HG03439 (cell line): Measurements from ENCODE around the gene TTLL13.

Experiments used
- ATAC-seq: cut with Tn5 transposase; IDR thresholded peaks from one replicate; pipeline ENCODE4 v1.9.1; 2021; ENCODE audit warnings: mild to moderate bottlenecking, moderate library complexity; ENCODE audit not compliant: unreplicated experiment

The TTLL13 gene

DNA sequence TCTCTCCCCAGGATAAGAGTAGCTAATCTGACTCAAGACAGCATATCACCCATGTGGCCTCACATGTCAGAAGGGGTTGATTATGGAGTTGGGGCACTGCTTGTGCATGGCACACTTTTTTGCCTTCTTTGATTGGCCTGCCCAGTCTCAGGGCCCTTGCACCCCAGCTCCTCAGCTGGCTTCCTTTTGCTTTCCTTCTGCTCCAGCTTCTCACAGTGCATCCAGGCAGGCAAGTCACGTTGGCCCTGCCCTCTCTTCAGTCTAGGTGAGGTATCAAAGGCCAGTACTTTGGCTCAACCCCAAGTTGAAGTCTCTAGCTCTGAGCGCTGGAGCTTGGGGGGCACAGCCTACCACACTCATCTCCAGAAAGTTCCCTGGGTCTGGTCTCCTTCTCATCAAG lies 58.3 kb downstream of the TTLL13 start:
- no peak for ATAC-seq

DNA sequence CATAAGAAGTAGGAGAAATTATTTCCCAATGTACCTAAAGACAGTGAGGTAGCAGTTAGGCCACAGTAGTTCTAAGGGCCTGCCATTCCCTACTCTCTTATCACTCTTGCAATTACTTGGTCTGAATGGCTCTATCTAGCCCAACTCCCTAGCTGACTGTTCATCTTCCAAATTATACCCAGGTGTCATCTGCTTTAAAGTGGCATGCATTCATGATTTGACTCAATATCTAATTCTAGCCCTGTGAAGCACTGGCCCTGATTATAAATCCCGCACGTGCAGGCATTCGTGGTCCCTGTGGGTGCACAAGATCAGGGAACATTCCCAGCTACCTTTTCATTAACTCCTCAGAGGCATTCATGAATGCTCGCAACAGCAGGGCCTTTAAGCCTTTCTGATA lies 59.7 kb downstream of the TTLL13 start:
- no peak for ATAC-seq
